Measurements from ENCODE around the gene ESRRA. TPM values are rescaled to one million over a fixed set of nuclear protein-coding genes. Genes with fewer than 3 reads are reported as not detected.
A peak's percentile ranks its signal among the peaks of the same experiment; 100 is the strongest.

ESRRA gene
- total RNA-seq, 1 donor: 21.6 TPM

GRCh38 chr11:64330888-64331287 is 25.6 kb downstream of the ESRRA start:
- TF ChIP-seq, protein P1, sequence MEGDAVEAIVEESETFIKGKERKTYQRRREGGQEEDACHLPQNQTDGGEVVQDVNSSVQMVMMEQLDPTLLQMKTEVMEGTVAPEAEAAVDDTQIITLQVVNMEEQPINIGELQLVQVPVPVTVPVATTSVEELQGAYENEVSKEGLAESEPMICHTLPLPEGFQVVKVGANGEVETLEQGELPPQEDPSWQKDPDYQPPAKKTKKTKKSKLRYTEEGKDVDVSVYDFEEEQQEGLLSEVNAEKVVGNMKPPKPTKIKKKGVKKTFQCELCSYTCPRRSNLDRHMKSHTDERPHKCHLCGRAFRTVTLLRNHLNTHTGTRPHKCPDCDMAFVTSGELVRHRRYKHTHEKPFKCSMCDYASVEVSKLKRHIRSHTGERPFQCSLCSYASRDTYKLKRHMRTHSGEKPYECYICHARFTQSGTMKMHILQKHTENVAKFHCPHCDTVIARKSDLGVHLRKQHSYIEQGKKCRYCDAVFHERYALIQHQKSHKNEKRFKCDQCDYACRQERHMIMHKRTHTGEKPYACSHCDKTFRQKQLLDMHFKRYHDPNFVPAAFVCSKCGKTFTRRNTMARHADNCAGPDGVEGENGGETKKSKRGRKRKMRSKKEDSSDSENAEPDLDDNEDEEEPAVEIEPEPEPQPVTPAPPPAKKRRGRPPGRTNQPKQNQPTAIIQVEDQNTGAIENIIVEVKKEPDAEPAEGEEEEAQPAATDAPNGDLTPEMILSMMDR (IDR thresholded peaks at IDR 0.05; ENCODE audit: insufficient read depth, low read length): no peak
- H3K4me3 ChIP-seq (ENCODE audit: low read depth, low read length): no peak overlapping the region
- no peak for DNase-seq (ENCODE audit: low read depth)

DNA sequence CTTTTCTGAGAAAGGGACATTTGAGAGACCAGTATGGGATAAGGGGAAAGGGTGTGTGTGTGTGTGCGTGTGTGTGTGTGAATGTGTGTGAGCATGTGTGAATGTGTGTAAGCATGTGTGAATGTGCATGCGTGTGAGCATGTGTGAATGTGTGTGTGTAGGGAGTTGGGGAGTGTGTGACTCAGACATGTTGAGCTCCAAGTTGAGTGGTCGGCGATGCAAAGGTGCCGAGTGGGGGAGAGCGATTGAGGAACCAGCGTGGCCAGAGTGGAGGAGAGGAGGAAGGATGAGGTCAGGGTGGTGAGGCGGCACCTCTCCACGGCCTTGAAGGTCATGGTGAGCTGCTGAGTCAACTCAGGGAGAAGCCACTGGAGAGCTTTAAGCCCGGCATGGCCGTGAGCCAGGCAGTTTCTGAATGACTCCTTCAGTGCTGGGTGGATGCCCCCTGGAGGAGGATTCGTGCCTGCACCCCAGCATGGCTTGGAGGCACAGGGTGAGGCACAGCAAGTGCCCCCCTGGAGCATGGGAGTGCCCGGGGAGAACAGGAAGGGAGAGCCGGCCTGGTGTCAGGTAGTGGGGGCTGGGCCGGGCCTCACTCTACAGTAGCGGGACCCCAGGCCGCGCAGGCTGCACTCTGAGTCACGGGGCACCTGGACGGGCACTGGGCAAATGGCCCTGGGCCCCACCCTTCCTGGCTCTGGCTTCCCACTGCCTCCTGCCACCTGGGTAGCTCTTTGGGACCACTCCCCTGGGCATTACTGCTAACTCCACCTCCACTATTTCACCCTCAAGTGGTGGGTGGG is 26.4 kb downstream of the ESRRA start:
- TF ChIP-seq, protein P1 (IDR thresholded peaks at IDR 0.05; ENCODE audit: insufficient read depth, low read length): peak; percentile 81
- DNase-seq (ENCODE audit: low read depth): peak; percentile 93
- H3K4me3 ChIP-seq (ENCODE audit: low read depth, low read length): no peak overlapping the region

GRCh38 chr11:64333556-64333955 is 28.2 kb downstream of the ESRRA start:
- no peak overlapping the region for H3K4me3 ChIP-seq (ENCODE audit: low read depth, low read length)
- TF ChIP-seq, protein P1 (IDR thresholded peaks at IDR 0.05; ENCODE audit: insufficient read depth, low read length): no peak
- no peak for DNase-seq (ENCODE audit: low read depth)

DNA sequence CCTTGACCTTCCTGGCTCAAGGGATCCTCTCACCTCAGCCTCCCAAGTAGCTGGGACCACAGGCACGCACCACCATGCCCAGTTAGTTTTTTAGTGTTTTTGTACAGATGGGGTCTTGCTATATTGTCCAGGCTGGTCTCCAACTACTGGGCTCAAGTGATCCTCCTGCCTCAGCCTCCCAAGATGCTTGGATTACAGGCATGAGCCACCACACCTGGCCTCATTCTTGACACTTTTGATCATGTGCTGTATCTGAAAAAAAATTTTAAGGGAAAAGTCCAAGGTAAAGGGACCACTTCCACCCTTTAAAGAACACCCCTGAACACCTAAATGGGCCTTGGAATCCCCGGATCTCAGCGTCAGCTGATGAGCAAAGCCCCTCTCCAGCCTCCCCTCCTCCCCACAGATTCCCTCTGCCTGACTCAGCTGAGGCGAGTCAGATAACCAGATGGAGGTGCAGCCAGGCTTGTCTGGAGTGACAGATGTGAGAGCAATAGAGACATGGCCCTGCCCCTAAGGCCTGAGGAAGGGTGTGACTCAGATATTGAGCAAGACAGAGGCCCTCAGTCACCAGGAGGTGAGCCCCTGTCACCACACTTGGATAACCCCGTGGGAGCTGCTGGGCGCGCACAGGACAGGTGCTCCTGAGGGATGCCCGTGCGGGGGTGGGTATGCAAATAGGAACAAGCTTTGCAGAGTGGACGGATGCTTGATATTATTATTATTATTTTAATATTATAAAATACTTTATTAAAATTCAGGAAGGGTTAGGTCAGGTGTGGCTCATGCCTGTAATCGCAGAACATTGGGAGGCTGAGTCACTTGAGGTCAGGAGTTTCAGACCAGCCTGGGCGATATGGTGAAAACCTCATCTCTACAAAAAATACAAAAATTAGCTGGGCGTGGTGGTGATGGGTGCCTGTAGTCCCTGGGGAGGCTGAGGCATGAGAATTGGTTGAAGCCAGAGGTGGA is 29.7 kb downstream of the ESRRA start:
- no peak overlapping the region for H3K4me3 ChIP-seq (ENCODE audit: low read depth, low read length)
- TF ChIP-seq, protein P1 (IDR thresholded peaks at IDR 0.05; ENCODE audit: insufficient read depth, low read length): no peak
- peak; percentile 94 for DNase-seq (ENCODE audit: low read depth)

DNA sequence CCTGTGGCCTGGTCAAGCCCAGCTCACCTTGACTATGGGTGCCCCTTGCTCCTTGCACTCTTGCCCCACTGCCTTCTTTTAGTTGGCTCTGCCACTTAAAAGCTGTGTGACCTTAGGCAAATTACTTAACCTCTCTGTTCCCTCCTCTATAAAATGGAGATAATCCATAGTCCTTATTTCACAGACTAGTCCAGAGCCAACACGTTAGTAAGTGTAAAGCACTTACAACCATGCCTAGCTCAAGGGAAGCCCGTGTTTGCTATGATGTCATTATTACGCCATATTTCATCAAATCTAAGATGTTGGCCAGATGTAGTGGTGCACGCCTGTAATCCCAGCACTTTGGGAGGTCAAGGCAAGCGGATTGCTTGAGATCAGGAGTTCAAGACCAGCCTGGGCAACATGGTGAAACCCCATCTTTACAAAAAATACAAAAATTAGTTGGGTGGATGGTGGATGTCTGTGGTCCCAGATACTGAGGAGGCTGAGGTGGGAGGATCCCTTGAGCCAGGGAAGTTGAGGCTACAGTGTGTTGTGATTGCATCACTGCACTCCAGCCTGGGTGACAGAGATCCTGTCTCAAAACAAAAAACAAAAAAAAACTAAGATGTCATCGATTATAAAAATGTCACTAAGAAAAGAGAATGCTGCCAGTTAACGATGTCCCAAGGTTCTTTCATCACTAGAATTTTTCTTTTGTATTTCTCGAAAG is 32.4 kb downstream of the ESRRA start:
- peak; percentile 22 for DNase-seq (ENCODE audit: low read depth)
- TF ChIP-seq, protein P1 (IDR thresholded peaks at IDR 0.05; ENCODE audit: insufficient read depth, low read length): no peak
- H3K4me3 ChIP-seq (ENCODE audit: low read depth, low read length): no peak overlapping the region

DNA sequence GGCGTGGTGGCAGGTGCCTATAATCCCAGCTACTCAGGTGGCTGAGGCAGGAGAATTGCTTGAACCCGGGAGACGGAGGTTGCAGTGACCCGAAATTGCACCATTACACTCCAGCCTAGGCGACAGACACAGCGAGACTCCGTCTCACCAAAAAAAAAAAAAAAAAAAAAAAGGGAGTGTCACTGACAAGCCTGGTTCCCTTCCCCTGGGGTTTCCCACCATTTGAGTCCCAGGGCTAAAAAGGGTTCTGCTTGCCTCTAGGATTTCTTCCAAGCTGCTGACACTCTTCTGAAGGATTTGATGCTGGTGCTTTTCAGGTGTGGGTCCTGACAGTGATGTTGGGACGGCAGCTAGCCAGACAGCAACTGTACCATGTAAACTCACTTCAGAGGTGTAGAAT is 33.4 kb downstream of the ESRRA start:
- DNase-seq (ENCODE audit: low read depth): no peak
- TF ChIP-seq, protein P1 (IDR thresholded peaks at IDR 0.05; ENCODE audit: insufficient read depth, low read length): no peak
- H3K4me3 ChIP-seq (ENCODE audit: low read depth, low read length): no peak overlapping the region

Measured in fibroblast of the aortic adventitia (primary cell).